HEK293 (cell line): Measurements from ENCODE around the gene CASS4.

Source experiments
- CTCF ChIP-seq: fragments of 450-650 bp; formaldehyde crosslinking; IDR thresholded peaks from 2 replicates; pipeline ENCODE4 v1.5.1; 2016; ENCODE audit warnings: missing biosample characterization, missing genetic modification characterization
- HOXA7 ChIP-seq: sonication (generic); formaldehyde crosslinking; IDR thresholded peaks from 2 replicates; pipeline ENCODE4 v1.8.1; 2022; ENCODE audit warnings: missing genetic modification reagents, borderline replicate concordance
- PATZ1 ChIP-seq: fragments of 450-650 bp; formaldehyde crosslinking; IDR thresholded peaks from 2 replicates; pipeline ENCODE4 v1.5.1; 2016; ENCODE audit warnings: missing biosample characterization, missing genetic modification characterization
- SP2 ChIP-seq: fragments of 450-650 bp; formaldehyde crosslinking; IDR thresholded peaks from 2 replicates; pipeline ENCODE4 v1.5.1; 2016; ENCODE audit warnings: missing biosample characterization, missing genetic modification characterization
- YY2 ChIP-seq: fragments of 450-650 bp; formaldehyde crosslinking; IDR thresholded peaks from 2 replicates; pipeline ENCODE4 v1.5.1; 2016; ENCODE audit warnings: missing biosample characterization, missing genetic modification characterization
- ZNF114 ChIP-seq: fragments of 450-650 bp; formaldehyde crosslinking; IDR thresholded peaks from 2 replicates; pipeline ENCODE4 v1.5.0; 2017; ENCODE audit warnings: missing biosample characterization, missing genetic modification characterization
- ZNF416 ChIP-seq: fragments of 450-650 bp; formaldehyde crosslinking; IDR thresholded peaks from 2 replicates; pipeline ENCODE4 v1.5.1; 2016; ENCODE audit warnings: missing biosample characterization, missing genetic modification characterization
- ZNF76 ChIP-seq: fragments of 450-650 bp; formaldehyde crosslinking; IDR thresholded peaks from 2 replicates; pipeline ENCODE4; 2016; ENCODE audit warnings: low read depth, missing biosample characterization, missing genetic modification characterization, borderline replicate concordance

GRCh38 chr20:56423886-56424285, 11.8 kb downstream of the CASS4 start:
- TF ChIP-seq PATZ1 (tag by site-specific recombination) (no peak), ZNF114 (tag by site-specific recombination) (no peak), CTCF (tag by site-specific recombination) (no peak), SP2 (tag by site-specific recombination) (no peak), YY2 (tag by site-specific recombination) (no peak), HOXA7 (CRISPR knock-in tag) (no peak), ZNF416 (tag by site-specific recombination) (no peak), ZNF76 (no peak)
